CD4-positive, alpha-beta T cell treated with Interleukin-21 for 1 hour (primary cell): ENCODE data around the gene GVQW3.

Source experiments
- DNase-seq: peaks from one replicate; pipeline ENCODE4 v3.0.0-alpha.2; 2020

The GVQW3 gene

DNA sequence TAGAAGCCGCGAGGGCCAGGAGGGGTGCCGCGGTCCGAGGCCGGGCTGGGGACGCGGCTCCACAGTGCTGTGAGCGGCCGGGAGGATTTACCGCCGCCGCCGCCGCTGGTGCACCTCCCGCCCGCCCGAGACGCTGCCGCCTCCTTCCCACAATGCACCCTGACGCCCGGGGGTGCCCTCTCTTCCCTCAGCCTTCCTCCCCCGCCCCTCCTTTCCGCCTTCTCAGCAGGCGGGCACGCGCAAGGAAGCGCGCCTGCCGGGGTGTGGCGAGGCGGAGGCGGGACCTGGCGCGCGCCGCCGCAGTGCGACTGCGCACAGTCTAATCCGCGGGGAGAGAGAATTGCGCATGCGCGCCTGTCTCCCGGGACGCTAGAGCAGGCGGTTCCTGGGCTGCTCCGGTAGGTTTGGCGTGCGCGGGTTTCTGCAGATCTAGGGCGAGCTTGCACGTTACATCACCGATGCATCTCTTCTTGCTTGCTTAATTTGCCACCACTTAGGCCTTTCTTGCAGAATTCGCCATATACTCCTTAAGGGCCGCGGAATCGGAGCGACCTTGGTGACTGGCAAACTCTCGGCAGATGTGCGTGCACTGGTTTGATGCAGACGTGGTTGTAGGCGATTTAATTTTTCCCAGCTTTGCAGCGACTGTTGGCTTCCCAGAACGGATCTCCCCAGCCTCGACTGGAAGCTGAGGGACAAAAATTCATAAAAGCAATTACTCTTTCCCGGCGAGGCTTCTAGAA, at the start of gene GVQW3, which contains the start of gene THAP12:
GVQW3 (plus strand) TSS at position 347 of the 743 bp plus-strand sequence. CDS start 506 bp downstream, outside the sequence.
THAP12 (minus strand) TSS at position 156 of the 743 bp plus-strand sequence. CDS start 296 bp downstream, outside the sequence.
- DNase-seq, result peak; percentile 98

DNA sequence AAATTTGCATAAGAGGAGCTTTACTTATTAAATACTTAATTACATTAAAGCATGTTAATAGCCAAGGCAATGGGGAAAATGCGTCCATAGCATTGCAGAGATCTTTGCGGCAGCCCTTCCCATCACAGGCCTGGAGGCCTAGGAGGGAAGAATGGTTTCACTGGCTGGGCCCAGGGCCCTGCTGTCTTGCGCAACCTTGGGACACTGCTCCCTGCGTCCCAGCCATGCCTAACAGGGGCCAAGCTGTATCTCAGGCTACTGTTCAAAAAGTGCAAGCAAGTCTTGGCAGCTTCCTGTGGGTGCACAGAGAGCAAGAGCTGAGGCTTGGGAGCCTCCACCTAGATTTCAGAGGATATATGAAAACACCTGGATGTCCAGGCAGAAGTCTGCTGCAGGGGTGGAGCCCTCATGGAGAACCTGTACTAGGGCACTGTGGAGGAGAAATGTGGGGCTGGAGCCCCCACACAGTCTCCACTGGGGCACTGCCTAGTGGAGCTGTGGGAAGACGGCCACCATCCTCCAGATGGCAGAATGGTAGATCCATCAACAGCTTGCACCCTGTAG, 46.2 kb upstream of the GVQW3 start:
- no peak for DNase-seq

DNA sequence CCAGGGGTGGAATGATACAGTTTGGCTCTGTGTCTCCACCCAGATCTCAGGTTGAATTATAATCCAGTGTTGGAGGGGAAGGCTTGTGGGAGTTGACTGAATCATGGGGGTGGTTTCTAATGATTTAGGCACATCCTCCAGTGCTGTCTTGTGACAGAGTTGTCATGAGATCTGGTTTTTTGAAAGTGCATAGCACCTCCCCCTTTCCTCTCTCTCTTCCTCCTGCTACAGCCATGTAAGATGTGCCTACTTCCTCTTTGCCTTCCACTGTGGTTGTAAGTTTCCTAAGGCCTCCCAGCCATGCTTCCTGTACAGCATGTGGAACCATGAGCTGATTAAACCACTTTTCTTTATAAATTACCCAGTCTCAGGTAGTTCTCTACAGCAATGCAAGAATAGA, 45.3 kb upstream of the GVQW3 start:
- no peak for DNase-seq

DNA sequence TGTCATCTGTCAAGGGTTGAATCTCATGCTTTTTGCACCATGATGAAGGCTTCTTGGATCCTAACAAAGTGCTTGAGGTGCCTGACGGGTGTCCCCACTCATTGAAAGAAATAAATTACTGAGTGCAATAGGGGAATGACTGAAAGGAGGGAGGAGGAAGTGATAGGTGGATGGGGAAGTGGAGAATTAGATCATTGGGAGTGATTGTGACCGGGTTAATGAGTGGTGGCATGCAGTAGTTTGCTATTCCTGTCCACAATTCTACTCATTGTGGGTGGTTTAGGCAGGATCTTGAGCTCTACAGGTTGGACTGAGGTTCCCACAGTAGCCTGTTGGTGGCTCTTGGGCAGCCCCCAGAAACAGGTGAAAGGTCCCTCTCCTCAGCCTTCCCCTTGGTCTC, 44.5 kb upstream of the GVQW3 start:
- DNase-seq, result no peak

DNA sequence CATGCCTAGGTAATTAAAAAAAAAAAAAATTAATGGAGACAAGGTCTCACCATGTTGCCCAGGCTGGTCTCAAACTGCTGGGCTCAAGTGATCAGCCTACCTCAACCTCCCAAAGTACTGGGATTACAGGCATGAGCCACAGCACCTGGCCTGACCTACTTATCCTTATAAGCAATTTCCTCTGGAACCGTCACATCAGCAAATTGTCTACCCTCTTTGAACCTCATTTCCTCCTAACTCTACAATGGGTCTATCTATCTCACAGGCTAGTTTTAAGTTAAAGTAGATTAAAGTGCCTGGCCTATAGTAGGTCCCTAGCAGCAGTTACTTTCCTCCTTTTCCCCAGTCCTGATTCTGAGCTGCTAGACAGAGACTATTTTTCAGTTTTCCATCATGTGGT, 43.7 kb upstream of the GVQW3 start:
- DNase-seq, result no peak

DNA sequence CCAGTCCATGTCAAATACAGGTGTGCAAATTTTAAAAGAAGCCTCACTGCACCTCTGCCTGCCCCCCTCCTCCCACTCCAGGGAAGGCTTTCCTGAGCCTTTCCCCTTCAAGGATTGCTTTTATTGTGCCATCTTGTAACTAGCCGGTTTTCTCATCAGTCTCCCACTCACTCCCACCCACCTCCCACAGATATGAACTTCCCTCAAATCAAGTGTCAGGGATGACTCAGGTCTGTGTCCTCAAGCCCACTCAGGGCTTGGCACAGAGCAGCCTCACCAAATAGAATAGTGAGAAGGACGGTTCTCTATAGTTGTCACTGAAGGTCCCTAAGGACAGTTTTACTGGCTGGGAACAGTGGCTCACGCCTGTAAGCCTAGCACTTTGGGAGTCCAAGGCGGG, 43.2 kb upstream of the GVQW3 start:
- no peak for DNase-seq

DNA sequence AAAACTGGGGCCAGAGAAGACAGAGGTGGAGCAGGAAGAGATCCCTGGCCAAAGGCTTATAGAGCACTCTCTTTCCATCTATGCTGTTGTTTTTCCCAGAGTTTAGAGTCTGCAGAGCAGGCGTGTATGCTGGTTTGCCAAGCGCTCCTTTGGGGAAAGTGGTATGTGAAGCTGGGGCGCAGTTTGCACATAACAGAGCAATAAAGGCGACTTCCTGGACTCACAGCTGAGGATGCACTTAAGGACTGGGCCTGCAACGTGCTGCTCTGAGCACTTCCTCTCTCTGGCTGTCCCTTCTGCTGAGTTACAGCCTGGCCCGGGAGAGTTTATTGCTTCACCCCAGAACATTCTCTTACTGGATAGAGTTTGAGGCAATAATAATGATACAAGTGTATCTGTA, 41.9 kb upstream of the GVQW3 start:
- DNase-seq, result no peak

DNA sequence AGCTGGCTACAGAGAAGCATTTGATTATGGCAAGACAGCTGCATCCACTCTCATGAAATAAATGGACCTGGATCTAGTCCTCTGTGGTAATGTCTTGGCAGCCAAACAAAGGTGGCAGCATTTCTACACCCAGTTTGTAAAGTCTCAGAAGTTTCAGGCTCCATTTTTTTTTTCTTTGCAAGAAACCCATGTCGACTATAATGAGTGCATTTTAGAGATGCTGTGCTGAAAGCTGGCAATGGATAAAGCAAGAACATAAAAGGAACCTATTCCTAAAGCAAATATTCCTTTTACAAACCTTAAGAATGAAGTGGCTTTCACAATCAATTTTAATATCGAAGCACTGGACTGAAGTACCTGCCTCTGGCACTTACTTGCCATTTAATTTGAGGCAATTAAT, 33.7 kb upstream of the GVQW3 start:
- DNase-seq, result no peak

DNA sequence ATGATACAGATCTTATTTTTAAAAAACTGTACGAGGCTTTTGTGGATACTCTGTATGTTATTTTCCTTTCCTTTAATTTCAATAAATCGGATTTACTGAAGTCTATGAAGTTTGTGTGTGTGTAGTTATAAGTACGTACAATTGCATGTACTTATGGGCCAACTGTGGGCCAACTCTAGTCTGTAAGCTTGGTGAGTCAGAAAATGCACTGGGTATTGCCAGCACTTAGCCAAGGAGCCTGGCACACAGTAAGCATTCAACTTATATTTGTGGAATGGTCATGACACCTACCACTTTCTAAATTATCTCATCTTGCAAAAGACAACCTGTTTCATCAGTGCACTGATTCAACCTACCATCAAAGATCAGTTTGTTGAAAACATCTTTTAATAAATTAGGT, 32.8 kb upstream of the GVQW3 start:
- no peak for DNase-seq

DNA sequence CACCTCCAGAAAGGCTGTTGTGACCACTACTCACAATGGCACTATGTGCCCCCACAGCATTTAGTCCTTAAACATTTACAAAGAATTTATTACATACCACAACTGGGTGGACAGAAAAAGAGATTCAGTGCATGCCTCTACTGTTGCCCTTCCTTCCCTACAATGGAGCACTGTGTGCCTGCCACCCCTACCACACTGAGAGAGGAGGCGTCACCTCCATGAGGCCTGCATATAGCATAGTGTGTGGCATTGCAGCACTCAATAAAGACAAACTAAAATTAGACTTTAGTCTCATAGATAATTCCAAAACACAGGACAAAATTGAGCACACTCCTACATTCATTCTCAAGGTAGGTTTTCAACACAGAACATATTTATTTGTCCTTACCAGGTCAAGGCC, 26.0 kb upstream of the GVQW3 start:
- no peak for DNase-seq

DNA sequence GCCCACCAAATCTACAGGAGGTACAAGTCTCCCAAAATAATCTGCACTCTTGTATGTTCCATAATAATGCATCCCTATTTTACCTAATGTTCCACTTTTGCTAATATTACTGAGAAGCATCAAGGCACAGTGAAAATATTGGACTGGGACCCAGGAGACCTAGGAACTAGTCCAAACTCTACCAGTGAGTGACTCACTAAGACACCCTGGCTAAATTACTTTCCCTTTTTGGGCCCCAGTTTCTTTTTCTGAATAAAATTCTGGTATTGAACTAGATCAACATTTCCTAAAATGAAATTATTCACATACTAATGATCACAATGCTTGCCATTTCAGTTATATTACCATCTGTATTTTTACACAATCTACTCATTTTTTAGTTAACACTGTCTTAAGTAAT, 19.7 kb upstream of the GVQW3 start:
- DNase-seq, result no peak

DNA sequence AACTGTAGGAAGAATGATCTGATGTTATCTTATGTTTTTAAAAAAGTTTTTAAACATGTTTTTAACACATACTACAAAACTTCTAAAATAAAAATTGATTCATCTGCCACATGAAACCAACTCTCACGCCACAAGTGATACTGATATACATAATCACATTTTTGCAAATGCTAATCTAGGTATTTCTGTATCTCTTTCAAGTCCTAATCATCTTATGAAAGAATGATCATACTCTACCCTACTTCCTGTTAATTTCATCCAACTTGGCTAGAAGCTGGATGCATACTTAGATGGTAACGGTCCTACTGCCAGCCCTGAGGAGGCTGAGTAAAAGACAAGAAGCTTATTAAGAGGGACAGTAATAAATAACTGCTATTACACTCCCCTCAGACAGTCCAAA, 19.3 kb upstream of the GVQW3 start:
- DNase-seq, result no peak

DNA sequence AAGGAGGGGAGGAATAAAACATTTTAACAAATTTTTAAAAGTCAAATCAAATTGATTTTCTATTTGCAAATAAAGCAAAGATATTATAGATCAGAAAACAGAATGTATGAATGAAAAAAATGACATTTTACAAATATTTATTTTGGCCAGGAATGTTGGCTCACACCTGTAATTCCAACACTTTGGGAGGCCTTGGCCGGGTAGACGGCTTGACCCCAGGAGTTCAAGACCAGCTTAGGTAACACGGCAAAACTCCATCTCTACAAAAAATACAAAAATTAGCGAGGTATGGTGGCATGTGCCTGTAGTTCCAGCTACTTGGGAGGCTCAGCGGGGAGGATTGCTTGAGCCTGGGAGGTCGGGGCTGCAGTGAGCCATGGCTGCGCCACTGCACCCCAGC, 18.4 kb upstream of the GVQW3 start:
- no peak for DNase-seq

DNA sequence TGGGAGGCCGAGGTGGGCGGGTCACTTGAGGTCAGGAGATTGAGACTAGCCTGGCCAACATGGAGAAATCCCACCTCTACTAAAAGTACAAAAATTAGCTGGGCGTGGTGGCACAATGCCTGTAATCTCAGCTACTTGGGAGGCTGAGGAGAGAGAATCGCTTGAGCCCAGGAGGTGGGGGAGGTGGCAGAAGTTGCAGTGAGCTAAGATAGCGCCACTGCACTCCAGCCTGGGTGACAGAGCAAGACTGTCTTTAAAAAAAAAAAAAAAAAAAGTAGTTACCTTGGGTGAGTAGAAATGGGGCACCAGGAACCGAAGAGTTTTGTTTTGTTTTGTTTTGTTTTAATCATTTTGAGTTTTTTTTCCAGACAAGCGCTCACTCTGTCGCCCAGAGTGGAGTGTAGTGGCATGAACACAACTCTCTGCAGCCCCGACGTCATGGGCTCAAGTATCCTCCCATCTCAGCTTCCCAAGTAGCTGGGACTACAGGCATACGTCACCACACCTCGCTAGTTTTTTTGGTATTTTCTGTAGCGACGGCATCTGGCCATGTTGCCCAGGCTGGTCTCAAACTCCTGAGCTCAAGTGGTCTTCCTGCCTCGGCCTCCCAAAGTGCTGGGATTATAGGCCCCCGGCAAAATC, 16.0 kb upstream of the GVQW3 start:
- no peak for DNase-seq

DNA sequence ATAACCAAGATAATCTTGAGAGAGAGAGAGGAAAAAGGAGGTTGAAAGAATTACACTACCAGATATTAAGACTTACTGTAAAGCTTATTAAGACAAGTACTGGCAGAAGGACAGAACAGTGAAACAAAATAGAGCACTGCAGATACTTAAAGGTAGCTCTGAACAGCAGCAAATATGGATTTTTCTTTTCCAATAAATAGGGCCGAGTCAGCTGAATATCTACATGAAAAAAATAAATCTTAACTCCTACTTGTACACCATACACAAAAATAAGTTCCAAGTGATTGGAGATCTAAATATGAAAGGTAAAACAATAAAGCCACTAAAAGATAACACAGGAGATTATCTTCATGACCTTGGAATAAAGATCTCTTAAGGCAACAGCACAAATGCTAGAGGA, 12.6 kb upstream of the GVQW3 start:
- no peak for DNase-seq

DNA sequence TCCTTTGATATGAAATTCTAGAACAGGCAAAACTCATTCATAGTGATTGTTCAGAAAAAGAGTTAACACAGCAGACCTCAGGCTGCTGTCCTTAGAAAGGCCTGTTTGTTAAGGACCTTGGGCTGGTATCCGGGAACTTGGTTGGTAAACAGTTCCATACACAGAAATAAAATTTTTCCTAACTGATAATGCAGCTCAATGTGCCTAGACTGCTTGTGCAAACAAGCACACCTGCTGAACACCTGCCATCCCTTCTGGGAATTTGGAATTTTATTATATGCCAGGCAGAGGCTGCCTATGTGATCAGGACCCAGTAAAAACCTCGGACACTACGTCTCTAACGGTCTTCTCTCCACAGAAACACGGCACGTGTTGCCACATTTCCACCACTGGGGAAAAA, 11.7 kb upstream of the GVQW3 start:
- no peak for DNase-seq

DNA sequence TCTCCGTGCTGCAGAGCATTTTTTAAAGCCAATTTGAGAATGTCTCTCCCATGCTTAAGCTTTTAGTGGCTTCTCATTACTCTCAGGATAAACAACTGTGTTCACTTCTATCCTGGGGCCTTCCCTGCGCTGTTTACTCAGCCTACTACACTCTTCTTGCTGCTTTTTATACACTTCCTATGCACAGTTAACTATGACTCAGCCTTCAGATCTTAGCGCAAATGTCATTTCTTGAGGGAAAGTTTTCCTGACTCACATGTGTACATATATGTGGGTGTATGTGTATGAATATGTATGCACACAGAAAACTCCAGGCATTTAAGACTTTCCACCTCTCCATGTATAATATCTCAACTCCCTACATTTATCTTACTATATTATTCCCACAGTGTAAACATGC, 10.0 kb upstream of the GVQW3 start:
- DNase-seq, result no peak

DNA sequence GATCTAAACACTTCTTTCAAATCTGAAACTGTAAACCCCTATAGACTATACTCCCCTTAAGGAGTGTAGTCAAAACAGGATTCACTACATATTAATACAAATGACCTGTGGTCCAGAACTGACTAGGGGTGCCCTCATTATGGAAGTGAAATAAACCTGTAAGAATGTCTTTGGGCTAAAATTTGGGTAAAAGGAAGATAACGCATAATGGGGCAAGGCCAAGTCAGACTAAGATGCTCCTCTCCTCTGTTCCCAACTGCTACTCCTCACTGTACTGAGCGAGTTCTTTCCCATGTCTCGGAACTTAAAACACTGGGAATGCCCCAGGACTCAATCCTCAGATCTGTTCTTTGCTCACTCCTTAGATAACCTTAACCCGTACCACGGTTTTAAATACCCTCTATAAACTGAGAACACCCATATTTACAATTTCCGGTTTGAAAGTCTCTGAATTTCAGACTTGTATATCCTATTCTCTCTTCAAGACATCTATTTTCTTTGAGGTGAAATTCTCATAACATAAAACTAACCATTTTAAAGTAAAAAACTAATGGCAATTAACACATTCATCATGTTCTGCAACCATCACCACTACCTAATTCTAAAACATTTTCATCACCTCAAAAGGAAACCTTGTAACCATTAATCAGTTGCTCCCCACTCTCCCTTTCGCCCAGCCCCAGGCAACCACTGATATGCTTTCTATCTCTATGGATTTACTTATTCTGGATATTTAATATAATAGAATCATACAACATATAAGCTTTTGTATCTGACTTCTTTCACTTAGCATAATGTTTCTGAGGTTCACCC, 4.2 kb upstream of the GVQW3 start:
- DNase-seq, result no peak

DNA sequence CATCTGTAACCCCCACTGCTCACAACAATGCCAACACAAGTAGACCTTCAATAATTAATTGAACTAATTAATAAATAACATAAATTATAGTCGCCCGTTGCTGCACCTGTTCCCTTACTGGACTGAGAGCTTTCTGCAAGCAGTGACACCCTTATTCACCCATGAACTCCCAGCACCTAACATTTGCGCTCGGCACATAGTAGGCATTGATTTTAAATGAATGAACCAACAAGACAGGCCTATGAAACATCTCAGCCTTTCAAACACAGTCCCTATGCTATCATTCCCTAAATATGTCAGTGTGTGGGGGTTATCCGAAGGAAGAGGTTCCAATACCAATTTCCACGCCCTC, 1.3 kb upstream of the GVQW3 start:
- no peak for DNase-seq

DNA sequence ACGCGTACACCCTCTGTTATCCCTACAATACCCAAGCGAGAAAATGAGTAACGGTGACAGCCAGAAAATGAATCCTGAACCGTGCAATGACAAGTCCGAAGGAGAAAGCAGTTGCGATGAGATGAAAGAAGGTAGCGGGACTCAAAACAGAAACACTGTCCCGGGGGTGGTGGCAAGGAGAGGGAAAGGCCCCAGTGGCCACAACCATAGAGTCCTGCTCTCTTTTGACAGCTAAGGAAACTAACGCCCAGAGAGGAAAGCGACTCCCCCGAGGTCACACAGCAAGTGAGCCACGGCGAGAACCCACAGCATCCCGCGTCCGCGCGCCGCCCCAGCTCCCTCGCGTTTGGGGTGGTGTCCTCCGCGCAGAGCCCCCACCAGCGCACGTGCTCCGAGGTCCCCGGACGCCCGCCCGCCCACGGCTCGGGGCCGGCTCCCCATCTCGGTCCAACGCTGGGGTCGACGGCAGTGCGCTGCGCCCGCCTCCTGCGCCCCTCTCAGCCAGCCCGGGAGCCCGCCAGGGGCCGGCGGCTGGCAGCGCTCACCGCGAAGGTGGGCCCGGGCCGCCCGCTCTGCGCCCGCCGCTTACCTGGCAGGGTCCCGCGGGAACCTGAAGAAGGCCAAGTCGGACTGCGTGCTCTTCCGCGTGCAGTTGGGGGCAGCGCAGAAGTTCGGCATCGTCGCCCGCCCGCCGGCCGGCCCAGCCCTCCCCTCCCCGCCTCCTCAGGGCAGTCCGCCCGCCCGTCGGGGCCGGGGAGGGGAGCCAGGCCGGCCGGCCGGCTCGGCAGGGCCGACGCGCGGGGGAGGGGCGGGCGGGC, 755 bp upstream of the GVQW3 start:
- peak; percentile 69 for DNase-seq

DNA sequence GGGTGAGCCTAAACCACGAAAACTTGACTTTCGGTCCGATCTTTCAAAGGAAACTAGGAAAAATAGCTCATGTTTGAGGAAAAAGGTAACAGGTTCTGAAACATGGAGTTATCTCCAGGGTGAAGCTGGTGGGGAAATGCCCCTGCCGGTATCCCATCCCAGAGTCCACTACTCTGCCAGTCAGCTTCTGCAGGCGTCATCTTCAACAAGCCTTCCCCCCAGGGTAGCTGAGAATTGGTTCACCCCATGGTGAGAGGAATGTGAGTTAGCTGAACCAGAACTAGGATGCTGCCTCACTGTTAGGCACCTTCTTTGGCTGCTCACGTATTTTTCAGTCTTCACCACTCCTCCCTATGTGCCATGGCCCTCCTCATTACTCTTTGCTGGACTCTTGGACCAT, 1.1 kb downstream of the GVQW3 start:
- no peak for DNase-seq

DNA sequence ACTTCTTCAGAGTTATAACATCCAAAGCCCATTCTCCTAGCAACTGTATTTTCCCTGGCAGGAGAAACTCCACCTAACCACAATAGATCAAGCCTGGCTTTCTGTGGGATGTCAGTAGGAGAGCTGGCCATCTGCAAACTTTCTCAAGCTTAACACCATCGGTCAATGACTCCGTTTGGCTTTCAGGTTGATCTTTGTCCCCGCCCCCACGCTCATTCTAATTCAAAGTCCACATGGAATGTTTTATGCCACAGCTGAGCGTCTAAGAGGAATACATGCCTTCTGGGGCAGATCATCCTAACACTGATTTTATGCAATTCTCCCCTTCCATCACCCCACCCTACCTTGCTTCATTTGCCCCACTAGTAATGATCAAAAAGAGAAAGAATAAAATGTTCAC, 4.8 kb downstream of the GVQW3 start:
- DNase-seq, result no peak

DNA sequence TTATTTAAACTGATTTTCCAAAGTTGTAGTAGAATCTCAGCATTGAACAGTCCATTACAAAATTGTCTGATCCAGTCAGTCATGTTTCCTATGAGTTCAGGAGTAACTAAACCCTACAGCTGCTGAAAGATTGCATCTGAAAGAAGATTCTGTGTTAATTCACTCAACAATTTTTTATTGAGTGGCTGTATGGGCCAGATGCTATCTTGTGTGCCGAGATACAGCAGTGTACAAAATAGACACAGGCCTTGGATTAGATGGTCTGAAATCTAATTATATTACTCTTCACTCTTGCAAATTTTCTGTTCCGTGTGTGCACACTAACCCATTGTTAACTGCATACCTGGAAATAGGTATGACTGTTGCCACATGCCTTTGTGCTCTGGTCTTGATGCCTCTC, 7.3 kb downstream of the GVQW3 start:
- no peak for DNase-seq
